Stomach smooth muscle (tissue), 2 donors: ENCODE data around the gene TMEM43.

Experiments used
- H3K27ac ChIP-seq: one replicate; pipeline ENCODE4 v1.7.0; 2013; ENCODE audit warnings: mild to moderate bottlenecking, low read length, inconsistent platforms
- H3K27me3 ChIP-seq, 2 donors: one replicate each; pipeline ENCODE4 v1.7.0; 2013; ENCODE audit warnings: low read length in 2 of 2; ENCODE audit not compliant: insufficient read depth in 2 of 2, control insufficient read depth in 1 of 2
- H3K36me3 ChIP-seq, 2 donors: one replicate each; pipeline ENCODE4 v1.7.0; 2013; ENCODE audit warnings: low read length in 2 of 2; ENCODE audit not compliant: control insufficient read depth in 2 of 2, insufficient read depth in 2 of 2
- H3K4me1 ChIP-seq: one replicate; pipeline ENCODE4 v1.7.0; 2013; ENCODE audit warnings: low read length; ENCODE audit not compliant: control insufficient read depth, insufficient read depth
- H3K4me3 ChIP-seq, 2 donors: one replicate each; pipeline ENCODE4 v1.7.0; 2013; ENCODE audit warnings: low read length in 2 of 2
- H3K9ac ChIP-seq, 2 donors: one replicate each; pipeline ENCODE4 v1.7.0; 2013; ENCODE audit warnings: low read length in 2 of 2, mild to moderate bottlenecking in 1 of 2
- H3K9me3 ChIP-seq, 2 donors: one replicate each; pipeline ENCODE4 v1.7.0; 2013; ENCODE audit warnings: low read length in 2 of 2; ENCODE audit not compliant: control insufficient read depth in 2 of 2
- donor health status: healthy.
- donor health status: Pancreatic carcinoma.

Gene TMEM43

GRCh38 chr3:14130230-14130629 lies 5.4 kb downstream of the TMEM43 start:
- H3K9me3 ChIP-seq, result no peaks in the 10 kb centered on the region
- peaks cover 23% of the 10 kb centered on the region for H3K4me1 ChIP-seq
- H3K4me3 ChIP-seq, result no peak overlapping the region
- no peak overlapping the region for H3K9ac ChIP-seq
- H3K27me3 ChIP-seq, result no peaks in the 10 kb centered on the region
- peaks cover 57 to 69% of the 10 kb centered on the region in 2 donors for H3K36me3 ChIP-seq
- no peak overlapping the region for H3K27ac ChIP-seq

- Histone ChIP-seq H3K9ac (no peak overlapping the region), H3K27ac (no peak overlapping the region), H3K4me3 (no peak overlapping the region), H3K4me1 (peaks cover 22% of the 10 kb centered on the region), H3K36me3 (peaks cover 62 to 74% of the 10 kb centered on the region in 2 donors), H3K27me3 (no peaks in the 10 kb centered on the region), H3K9me3 (no peaks in the 10 kb centered on the region)
These were observed 5.9 kb downstream of the TMEM43 start for GRCh38 chr3:14130707-14131106.

GRCh38 chr3:14131134-14131533 lies 6.3 kb downstream of the TMEM43 start:
- Histone ChIP-seq H3K9me3 (no peaks in the 10 kb centered on the region), H3K27me3 (no peaks in the 10 kb centered on the region), H3K4me1 (peaks cover 18% of the 10 kb centered on the region), H3K9ac (no peak overlapping the region), H3K4me3 (no peak overlapping the region), H3K36me3 (peaks cover 66 to 78% of the 10 kb centered on the region in 2 donors), H3K27ac (no peak overlapping the region)

GRCh38 chr3:14132120-14132519 lies 7.3 kb downstream of the TMEM43 start:
- no peak overlapping the region for H3K9ac ChIP-seq
- H3K4me3 ChIP-seq, result no peak overlapping the region
- H3K9me3 ChIP-seq, result no peaks in the 10 kb centered on the region
- peaks cover 12% of the 10 kb centered on the region for H3K4me1 ChIP-seq
- no peaks in the 10 kb centered on the region for H3K27me3 ChIP-seq
- peaks cover 74 to 81% of the 10 kb centered on the region in 2 donors for H3K36me3 ChIP-seq
- no peak overlapping the region for H3K27ac ChIP-seq

GRCh38 chr3:14132689-14133088 lies 7.8 kb downstream of the TMEM43 start:
- no peaks in the 10 kb centered on the region for H3K9me3 ChIP-seq
- H3K27ac ChIP-seq, result no peak overlapping the region
- H3K9ac ChIP-seq, result no peak overlapping the region
- H3K36me3 ChIP-seq, result peaks cover 77 to 78% of the 10 kb centered on the region in 2 donors
- H3K27me3 ChIP-seq, result no peaks in the 10 kb centered on the region
- peaks cover 9% of the 10 kb centered on the region for H3K4me1 ChIP-seq
- H3K4me3 ChIP-seq, result no peak overlapping the region

GRCh38 chr3:14133188-14133800 lies 8.4 kb downstream of the TMEM43 start:
- H3K4me3 ChIP-seq, result no peak overlapping the region
- peaks cover 80 to 81% of the 10 kb centered on the region in 2 donors for H3K36me3 ChIP-seq
- H3K9me3 ChIP-seq, result no peaks in the 10 kb centered on the region
- no peak overlapping the region for H3K27ac ChIP-seq
- no peak overlapping the region for H3K9ac ChIP-seq
- no peaks in the 10 kb centered on the region for H3K27me3 ChIP-seq
- H3K4me1 ChIP-seq, result peaks cover 7% of the 10 kb centered on the region

GRCh38 chr3:14133876-14134275 lies 9.0 kb downstream of the TMEM43 start:
- no peaks in the 10 kb centered on the region for H3K9me3 ChIP-seq
- H3K4me3 ChIP-seq, result no peak overlapping the region
- no peaks in the 10 kb centered on the region for H3K27me3 ChIP-seq
- peaks cover 82% of the 10 kb centered on the region in 2 donors for H3K36me3 ChIP-seq
- peaks cover 7% of the 10 kb centered on the region for H3K4me1 ChIP-seq
- no peak overlapping the region for H3K27ac ChIP-seq
- no peak overlapping the region for H3K9ac ChIP-seq

- Histone ChIP-seq H3K9me3 (no peaks in the 10 kb centered on the region), H3K4me3 (no peak overlapping the region), H3K9ac (no peak overlapping the region), H3K27ac (no peak overlapping the region), H3K27me3 (no peaks in the 10 kb centered on the region), H3K36me3 (peaks cover 83 to 85% of the 10 kb centered on the region in 2 donors), H3K4me1 (peaks cover 7% of the 10 kb centered on the region)
These were observed 9.4 kb downstream of the TMEM43 start for GRCh38 chr3:14134291-14134690.

GRCh38 chr3:14135581-14135980 lies 10.7 kb downstream of the TMEM43 start:
- no peaks in the 10 kb centered on the region for H3K27me3 ChIP-seq
- no peak overlapping the region for H3K9ac ChIP-seq
- H3K4me3 ChIP-seq, result no peak overlapping the region
- no peaks in the 10 kb centered on the region for H3K9me3 ChIP-seq
- H3K27ac ChIP-seq, result no peak overlapping the region
- peaks cover 84 to 87% of the 10 kb centered on the region in 2 donors for H3K36me3 ChIP-seq
- peaks cover 9% of the 10 kb centered on the region for H3K4me1 ChIP-seq

GRCh38 chr3:14137004-14137403 lies 12.2 kb downstream of the TMEM43 start:
- peaks cover 9% of the 10 kb centered on the region for H3K4me1 ChIP-seq
- no peaks in the 10 kb centered on the region for H3K27me3 ChIP-seq
- H3K4me3 ChIP-seq, result no peak overlapping the region
- no peaks in the 10 kb centered on the region for H3K9me3 ChIP-seq
- H3K27ac ChIP-seq, result peak overlapping the region; percentile 41
- no peak overlapping the region for H3K9ac ChIP-seq
- H3K36me3 ChIP-seq, result peaks cover 82 to 84% of the 10 kb centered on the region in 2 donors

GRCh38 chr3:14137445-14137844 lies 12.6 kb downstream of the TMEM43 start:
- peaks cover 82 to 84% of the 10 kb centered on the region in 2 donors for H3K36me3 ChIP-seq
- peaks cover 9% of the 10 kb centered on the region for H3K4me1 ChIP-seq
- H3K9me3 ChIP-seq, result no peaks in the 10 kb centered on the region
- H3K9ac ChIP-seq, result no peak overlapping the region
- H3K4me3 ChIP-seq, result no peak overlapping the region
- peak overlapping the region; percentile 18 for H3K27ac ChIP-seq
- H3K27me3 ChIP-seq, result no peaks in the 10 kb centered on the region
